Stimulated activated CD4-positive, alpha-beta T cell treated with anti-CD3 and anti-CD28 coated beads, Interleukin-1b, Interleukin-23, amount 100 ng/mL, for 4 hours (primary cell): ENCODE results near the gene EWSR1.
"Not testable (repeated sequence)": the region's sequence is repeated elsewhere in the genome, so short reads cannot be mapped to it uniquely, and the experiment has no call there.

Experiments
- DNase-seq, 2 donors: peaks; one replicate each; pipeline ENCODE4 v3.0.0-alpha.2; 2020; ENCODE audit warnings: low read depth in 2 of 2

The EWSR1 gene

GRCh38 chr22:29245626-29246385 lies 22.3 kb upstream of the EWSR1 start:
- peak; percentile 50 to 54 for DNase-seq

GRCh38 chr22:29247891-29248290 lies 20.2 kb upstream of the EWSR1 start:
- DNase-seq: not testable (repeated sequence)

- no peak for DNase-seq
These were observed 16.8 kb upstream of the EWSR1 start for GRCh38 chr22:29251265-29251664.

- DNase-seq: no peak
These were observed 15.8 kb upstream of the EWSR1 start for GRCh38 chr22:29251981-29252911.

- no peak for DNase-seq
These were observed 14.3 kb upstream of the EWSR1 start for GRCh38 chr22:29253561-29254285.

- DNase-seq: no peak
These were observed 13.8 kb upstream of the EWSR1 start for GRCh38 chr22:29254286-29254660.

- no peak for DNase-seq
These were observed 12.9 kb upstream of the EWSR1 start for GRCh38 chr22:29255064-29255621.

GRCh38 chr22:29256606-29257325 lies 11.3 kb upstream of the EWSR1 start:
- no peak for DNase-seq

GRCh38 chr22:29257751-29258181 lies 10.3 kb upstream of the EWSR1 start:
- DNase-seq: no peak

- DNase-seq: no peak
These were observed 9.4 kb upstream of the EWSR1 start for GRCh38 chr22:29258407-29259252.

- DNase-seq: no peak
These were observed 8.7 kb upstream of the EWSR1 start for GRCh38 chr22:29259253-29259899.

- no peak for DNase-seq
These were observed 8.0 kb upstream of the EWSR1 start for GRCh38 chr22:29260031-29260560.

GRCh38 chr22:29260601-29261315 lies 7.3 kb upstream of the EWSR1 start:
- DNase-seq: no peak

- DNase-seq: no peak
These were observed 4.2 kb upstream of the EWSR1 start for GRCh38 chr22:29263791-29264276.

GRCh38 chr22:29265305-29265704 lies 2.8 kb upstream of the EWSR1 start:
- no peak for DNase-seq

- DNase-seq: no peak
These were observed 2.1 kb upstream of the EWSR1 start for GRCh38 chr22:29265929-29266328.

- DNase-seq: no peak
These were observed 1.3 kb upstream of the EWSR1 start for GRCh38 chr22:29266564-29267461.

- no peak for DNase-seq
These were observed 608 bp upstream of the EWSR1 start for GRCh38 chr22:29267462-29267857.
